Mesothelial cell of epicardium (in vitro differentiated cells): ENCODE measurements around the gene SLC4A5. TPM values are rescaled to one million over a fixed set of nuclear protein-coding genes. Genes with fewer than 3 reads are reported as not detected.

Source experiments
- DNase-seq, 2 experiments: peaks; one replicate each; pipeline ENCODE4 v3.0.0; 2021; ENCODE audit warnings: low spot score in 2 of 2; ENCODE audit not compliant: unreplicated experiment in 2 of 2
- H3K27ac Mint-ChIP-seq: 2 replicates; pipeline ENCODE4 v1.8.0; 2021; ENCODE audit warnings: mixed read lengths
- H3K27me3 Mint-ChIP-seq: 2 replicates; pipeline ENCODE4 v1.8.0; 2021; ENCODE audit warnings: low read depth, mixed read lengths
- H3K36me3 Mint-ChIP-seq: 2 replicates; pipeline ENCODE4 v1.8.0; 2021; ENCODE audit warnings: mixed read lengths
- H3K4me1 Mint-ChIP-seq: 2 replicates; pipeline ENCODE4 v1.8.0; 2021; ENCODE audit warnings: mixed read lengths
- H3K4me3 Mint-ChIP-seq: 2 replicates; pipeline ENCODE4 v1.8.0; 2021; ENCODE audit warnings: mild to moderate bottlenecking, moderate library complexity, mixed read lengths
- H3K9me3 Mint-ChIP-seq: 2 replicates; pipeline ENCODE4 v1.8.0; 2021; ENCODE audit warnings: mixed read lengths
- total RNA-seq: library from RNA; stranded (reverse); gene quantifications from 3 replicates; pipeline ENCODE4 v1.2.1, GENCODE V29; 2021
- TF ChIP-seq, protein P1 (sequence below): fragments of 200-600 bp; sonication (generic); IDR thresholded peaks from one replicate; pipeline ENCODE4 v1.5.0; 2021; ENCODE audit warnings: antibody characterized with exemption; ENCODE audit not compliant: unreplicated experiment

Gene SLC4A5
- total RNA-seq, 1 donor from 2014 or later: 9.3 TPM

DNA sequence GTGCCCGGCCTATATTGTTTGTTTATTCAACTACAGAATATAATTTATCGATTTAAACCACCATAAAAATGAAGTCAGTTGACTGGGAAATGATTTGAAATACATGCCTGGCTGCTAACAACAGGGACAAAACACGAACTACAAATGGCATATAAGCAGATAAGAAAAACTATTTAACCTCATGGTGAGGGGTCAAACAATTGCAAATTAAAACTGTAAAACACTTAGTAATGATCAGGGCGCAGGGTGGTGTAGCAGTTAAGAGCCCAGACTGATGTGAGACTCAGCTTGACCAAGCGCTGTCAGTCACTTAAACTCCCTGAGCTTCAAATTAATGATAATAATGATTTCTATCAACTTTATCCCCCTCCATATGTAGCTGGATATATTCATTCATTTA lies 138.1 kb downstream of the SLC4A5 start:
- H3K4me3 Mint-ChIP-seq: no peak overlapping the region
- H3K9me3 Mint-ChIP-seq: no peaks in the 10 kb centered on the region
- DNase-seq: no peak
- TF ChIP-seq, protein P1, sequence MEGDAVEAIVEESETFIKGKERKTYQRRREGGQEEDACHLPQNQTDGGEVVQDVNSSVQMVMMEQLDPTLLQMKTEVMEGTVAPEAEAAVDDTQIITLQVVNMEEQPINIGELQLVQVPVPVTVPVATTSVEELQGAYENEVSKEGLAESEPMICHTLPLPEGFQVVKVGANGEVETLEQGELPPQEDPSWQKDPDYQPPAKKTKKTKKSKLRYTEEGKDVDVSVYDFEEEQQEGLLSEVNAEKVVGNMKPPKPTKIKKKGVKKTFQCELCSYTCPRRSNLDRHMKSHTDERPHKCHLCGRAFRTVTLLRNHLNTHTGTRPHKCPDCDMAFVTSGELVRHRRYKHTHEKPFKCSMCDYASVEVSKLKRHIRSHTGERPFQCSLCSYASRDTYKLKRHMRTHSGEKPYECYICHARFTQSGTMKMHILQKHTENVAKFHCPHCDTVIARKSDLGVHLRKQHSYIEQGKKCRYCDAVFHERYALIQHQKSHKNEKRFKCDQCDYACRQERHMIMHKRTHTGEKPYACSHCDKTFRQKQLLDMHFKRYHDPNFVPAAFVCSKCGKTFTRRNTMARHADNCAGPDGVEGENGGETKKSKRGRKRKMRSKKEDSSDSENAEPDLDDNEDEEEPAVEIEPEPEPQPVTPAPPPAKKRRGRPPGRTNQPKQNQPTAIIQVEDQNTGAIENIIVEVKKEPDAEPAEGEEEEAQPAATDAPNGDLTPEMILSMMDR: no peak
- H3K36me3 Mint-ChIP-seq: peaks cover 14% of the 10 kb centered on the region
- no peak overlapping the region for H3K27ac Mint-ChIP-seq
- no peaks in the 10 kb centered on the region for H3K27me3 Mint-ChIP-seq
- H3K4me1 Mint-ChIP-seq: peaks cover 6% of the 10 kb centered on the region

DNA sequence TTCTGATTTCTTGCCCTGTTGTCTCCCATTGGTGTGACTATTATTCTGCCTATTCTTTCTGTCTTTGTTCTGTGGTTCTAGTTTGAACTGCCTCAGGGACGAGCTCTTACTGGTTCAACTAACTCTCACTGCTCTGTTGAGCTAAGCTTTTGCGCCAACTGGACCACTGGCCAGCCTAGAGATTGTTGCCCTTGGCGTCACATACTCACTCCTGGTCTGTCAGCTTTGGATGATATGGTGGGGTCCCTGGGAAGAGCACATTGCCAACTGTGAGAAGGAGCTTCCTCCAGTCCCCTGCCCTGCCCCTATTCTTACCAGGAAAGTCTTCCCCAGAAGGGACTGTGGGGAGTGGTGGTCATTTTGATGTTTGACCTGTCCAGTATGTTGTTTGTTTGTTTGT lies 138.8 kb downstream of the SLC4A5 start:
- TF ChIP-seq, protein P1: no peak
- DNase-seq: no peak
- Mint-ChIP-seq H3K4me1 (peaks cover 10% of the 10 kb centered on the region), H3K36me3 (peaks cover 8% of the 10 kb centered on the region), H3K27ac (no peak overlapping the region), H3K4me3 (no peak overlapping the region), H3K27me3 (no peaks in the 10 kb centered on the region), H3K9me3 (no peaks in the 10 kb centered on the region)

DNA sequence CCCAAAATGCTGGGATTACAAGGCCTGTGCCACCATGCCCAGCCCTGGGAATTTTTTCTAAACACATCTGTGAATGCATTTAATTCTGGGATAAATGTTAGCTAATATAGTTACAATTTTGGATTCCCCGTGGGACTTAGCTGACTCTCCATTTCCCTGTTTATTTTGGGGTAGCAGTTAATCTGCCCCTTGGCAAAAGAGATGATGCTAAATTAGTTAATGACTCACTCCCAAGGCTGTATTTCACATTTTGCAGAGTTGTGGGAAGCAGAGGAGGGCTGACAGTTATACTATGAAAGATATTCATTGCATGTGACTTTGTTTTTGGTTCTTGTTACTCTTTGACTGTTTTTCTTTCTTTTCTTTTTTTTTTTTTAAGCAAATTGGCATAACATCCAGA lies 141.6 kb downstream of the SLC4A5 start:
- Mint-ChIP-seq H3K4me3 (no peak overlapping the region), H3K4me1 (peaks cover 22% of the 10 kb centered on the region), H3K9me3 (no peaks in the 10 kb centered on the region), H3K36me3 (no peaks in the 10 kb centered on the region), H3K27me3 (no peaks in the 10 kb centered on the region), H3K27ac (no peak overlapping the region)
- TF ChIP-seq, protein P1: no peak
- no peak for DNase-seq

DNA sequence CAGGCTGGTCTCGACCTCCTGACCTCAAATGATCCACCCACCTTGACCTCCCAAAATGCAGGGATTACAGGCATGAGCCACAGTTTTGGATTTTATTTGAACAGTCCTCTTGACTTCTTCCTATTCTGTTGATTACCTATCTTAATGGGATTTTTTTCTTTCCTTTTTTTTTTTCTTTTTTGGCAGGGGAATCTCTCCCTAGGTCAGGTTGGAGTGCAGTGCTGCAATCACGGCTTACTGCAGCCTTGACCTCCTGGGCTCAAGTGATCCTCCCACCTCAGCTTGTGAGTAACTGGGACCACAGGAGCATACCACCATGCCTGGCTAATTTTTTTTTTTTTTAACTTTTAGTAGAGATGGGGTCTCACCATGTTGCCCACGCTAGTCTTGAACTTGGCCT lies 142.0 kb downstream of the SLC4A5 start:
- TF ChIP-seq, protein P1: no peak
- H3K27me3 Mint-ChIP-seq: no peaks in the 10 kb centered on the region
- H3K36me3 Mint-ChIP-seq: no peaks in the 10 kb centered on the region
- H3K27ac Mint-ChIP-seq: no peak overlapping the region
- no peaks in the 10 kb centered on the region for H3K9me3 Mint-ChIP-seq
- peaks cover 22% of the 10 kb centered on the region for H3K4me1 Mint-ChIP-seq
- no peak for DNase-seq
- H3K4me3 Mint-ChIP-seq: no peak overlapping the region

DNA sequence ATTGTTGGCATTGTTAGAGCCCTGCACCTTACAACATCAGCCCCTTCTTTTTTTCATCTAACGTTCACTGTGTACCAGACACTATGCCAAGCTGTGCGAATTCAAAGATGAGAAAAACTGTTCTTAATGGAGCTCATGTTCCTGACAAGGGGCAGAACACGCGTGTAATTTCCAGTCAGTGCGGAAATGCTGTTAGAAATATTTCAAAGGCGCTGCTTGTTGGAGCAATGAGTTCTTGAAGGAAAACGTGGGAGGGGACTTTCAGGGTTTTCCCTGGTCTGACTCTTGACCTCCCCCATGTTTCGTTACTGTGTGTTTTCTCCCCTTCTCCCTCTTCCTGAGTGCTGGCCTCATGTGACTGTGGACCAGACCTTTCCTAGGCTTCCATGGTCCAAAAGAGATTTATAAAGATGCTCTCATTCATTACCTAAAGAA lies 143.3 kb downstream of the SLC4A5 start:
- peak overlapping the region; percentile 94 for H3K27ac Mint-ChIP-seq
- no peaks in the 10 kb centered on the region for H3K9me3 Mint-ChIP-seq
- DNase-seq: no peak

More for the DNA sequence above, 143.3 kb downstream of the SLC4A5 start:
- TF ChIP-seq, protein P1: no peak
- H3K4me3 Mint-ChIP-seq: peak overlapping the region; percentile 87
- peaks cover 22% of the 10 kb centered on the region for H3K4me1 Mint-ChIP-seq
- no peaks in the 10 kb centered on the region for H3K27me3 Mint-ChIP-seq
- no peaks in the 10 kb centered on the region for H3K36me3 Mint-ChIP-seq
